GM23248 (cell line): Measurements from ENCODE around the gene FMNL3.
"Not testable (repeated sequence)": the region's sequence is repeated elsewhere in the genome, so short reads cannot be mapped to it uniquely, and the experiment has no call there.

ENCODE experiments used
- EZH2 ChIP-seq: fragments of 200-600 bp; sonication (generic); IDR thresholded peaks from 2 replicates; pipeline ENCODE4 v1.6.1; 2018; ENCODE audit warnings: antibody characterized with exemption, mild to moderate bottlenecking; ENCODE audit not compliant: insufficient read depth, poor library complexity, severe bottlenecking
- EZH2phosphoT487 ChIP-seq: fragments of 200-600 bp; sonication (generic); IDR thresholded peaks from 2 replicates; pipeline ENCODE4 v1.6.1; 2018; ENCODE audit warnings: antibody characterized with exemption, moderate library complexity, mild to moderate bottlenecking, low read depth; ENCODE audit not compliant: insufficient read depth

- TF ChIP-seq EZH2, EZH2phosphoT487: not testable (repeated sequence)
These were observed 27.7 kb upstream of the FMNL3 start for GRCh38 chr12:49734900-49735299.
